Measurements from ENCODE around the gene RPL22L1.
A peak's percentile ranks its signal among the peaks of the same experiment; 100 is the strongest.

Gene RPL22L1

GRCh38 chr3:170876537-170876936 lies 6.5 kb upstream of the RPL22L1 start:
- DNase-seq, result no peak

- no peak for DNase-seq
Observed at GRCh38 chr3:170869239-170869590, 780 bp downstream of the RPL22L1 start.

GRCh38 chr3:170868577-170869238 lies 1.3 kb downstream of the RPL22L1 start:
- no peak for DNase-seq

- DNase-seq, result no peak
Observed at GRCh38 chr3:170867143-170867937, 2.7 kb downstream of the RPL22L1 start.

- DNase-seq, result no peak
Observed at GRCh38 chr3:170866499-170866898, 3.5 kb downstream of the RPL22L1 start.

- no peak for DNase-seq
Observed at GRCh38 chr3:170865209-170866094, 4.5 kb downstream of the RPL22L1 start.

GRCh38 chr3:170864525-170865208 lies 5.3 kb downstream of the RPL22L1 start:
- DNase-seq, result no peak

GRCh38 chr3:170863816-170864215 lies 6.2 kb downstream of the RPL22L1 start:
- DNase-seq, result no peak

- no peak for DNase-seq
Observed at GRCh38 chr3:170862618-170863374, 7.2 kb downstream of the RPL22L1 start.

GRCh38 chr3:170858599-170858998 lies 11.4 kb downstream of the RPL22L1 start:
- no peak for DNase-seq

GRCh38 chr3:170852324-170852723 lies 17.7 kb downstream of the RPL22L1 start:
- DNase-seq, result no peak

- DNase-seq, result peak; percentile 30
Observed at GRCh38 chr3:170848292-170848917, 21.6 kb downstream of the RPL22L1 start.

- no peak for DNase-seq
Observed at GRCh38 chr3:170844377-170844776, 25.6 kb downstream of the RPL22L1 start.

GRCh38 chr3:170840291-170840859 lies 29.6 kb downstream of the RPL22L1 start:
- no peak for DNase-seq

- no peak for DNase-seq
Observed at GRCh38 chr3:170839518-170840100, 30.4 kb downstream of the RPL22L1 start.

GRCh38 chr3:170836491-170836890 lies 33.5 kb downstream of the RPL22L1 start:
- no peak for DNase-seq

GRCh38 chr3:170835336-170835735 lies 34.7 kb downstream of the RPL22L1 start:
- peak; percentile 38 for DNase-seq

- DNase-seq, result no peak
Observed at GRCh38 chr3:170830580-170830979, 39.4 kb downstream of the RPL22L1 start.

GRCh38 chr3:170829546-170830272 lies 40.3 kb downstream of the RPL22L1 start:
- no peak for DNase-seq

GRCh38 chr3:170826047-170826446 lies 43.9 kb downstream of the RPL22L1 start:
- DNase-seq, result no peak

Measured in DMS53 (cell line).